MV-4-11 (cell line): ENCODE measurements around the gene CCM2.
"Not testable (repeated sequence)": the region's sequence is repeated elsewhere in the genome, so short reads cannot be mapped to it uniquely, and the experiment has no call there.

Source experiments
- DNase-seq: peaks from one replicate; lab custom pipeline; 2025; lab: John Stamatoyannopoulos, UW

CCM2 gene

GRCh38 chr7:45100761-45101480, 100.9 kb downstream of the CCM2 start:
- no peak for DNase-seq

GRCh38 chr7:45101748-45102147, 101.7 kb downstream of the CCM2 start:
- DNase-seq: no peak

GRCh38 chr7:45102785-45103712, 103.0 kb downstream of the CCM2 start:
- no peak for DNase-seq

- no peak for DNase-seq
These were observed 104.2 kb downstream of the CCM2 start for GRCh38 chr7:45103958-45104843.

- no peak for DNase-seq
These were observed 105.0 kb downstream of the CCM2 start for GRCh38 chr7:45104844-45105587.

- DNase-seq: peak; percentile 33
These were observed 105.7 kb downstream of the CCM2 start for GRCh38 chr7:45105588-45106188.

GRCh38 chr7:45106820-45107219, 106.8 kb downstream of the CCM2 start:
- no peak for DNase-seq

GRCh38 chr7:45107356-45107755, 107.4 kb downstream of the CCM2 start:
- no peak for DNase-seq

- no peak for DNase-seq
These were observed 108.9 kb downstream of the CCM2 start for GRCh38 chr7:45108863-45109262.

GRCh38 chr7:45111298-45112223, 111.6 kb downstream of the CCM2 start, which contains the start of gene TBRG4:
Gene TBRG4 (minus strand): TSS chr7:45111697. CDS start chr7:45109237, 2,460 bp downstream.
- DNase-seq: peak; percentile 91

- no peak for DNase-seq
These were observed 112.6 kb downstream of the CCM2 start for GRCh38 chr7:45112648-45113047.

- DNase-seq: not testable (repeated sequence)
These were observed 114.3 kb downstream of the CCM2 start for GRCh38 chr7:45114257-45114656.

- DNase-seq: no peak
These were observed 114.9 kb downstream of the CCM2 start for GRCh38 chr7:45114926-45115325.

- DNase-seq: no peak
These were observed 116.0 kb downstream of the CCM2 start for GRCh38 chr7:45116048-45116447.

GRCh38 chr7:45117582-45117981, 117.6 kb downstream of the CCM2 start:
- DNase-seq: no peak

- DNase-seq: no peak
These were observed 118.3 kb downstream of the CCM2 start for GRCh38 chr7:45118292-45118691.

- DNase-seq: no peak
These were observed 118.9 kb downstream of the CCM2 start for GRCh38 chr7:45118889-45119331.

- no peak for DNase-seq
These were observed 119.5 kb downstream of the CCM2 start for GRCh38 chr7:45119550-45119949.

- DNase-seq: no peak
These were observed 123.2 kb downstream of the CCM2 start for GRCh38 chr7:45122975-45123860.
